H9 (cell line): ENCODE results near the gene IQCK. TPM values are rescaled to one million over a fixed set of nuclear protein-coding genes. Genes with fewer than 3 reads are reported as not detected.

ENCODE experiments used
- DNase-seq: peaks from one replicate; pipeline ENCODE4 v3.0.0-alpha.2; 2017
- H2AFZ ChIP-seq: one replicate; pipeline ENCODE4 v1.6.1; 2013; ENCODE audit warnings: mild to moderate bottlenecking, low read length, control low read depth, moderate library complexity
- H2AK5ac ChIP-seq: 2 replicates; pipeline ENCODE4 v1.6.1; 2013; ENCODE audit warnings: low read length, control low read depth, mixed read lengths; ENCODE audit not compliant: insufficient read length
- H2BK120ac ChIP-seq: one replicate; pipeline ENCODE4 v1.6.1; 2013; ENCODE audit warnings: low read depth, mild to moderate bottlenecking, low read length, control low read depth, inconsistent platforms; ENCODE audit not compliant: poor library complexity, severe bottlenecking
- H2BK12ac ChIP-seq: 2 replicates; pipeline ENCODE4 v1.6.1; 2013; ENCODE audit warnings: low read length, control low read depth, mixed read lengths, low read depth; ENCODE audit not compliant: insufficient read length
- H2BK15ac ChIP-seq: 2 replicates; pipeline ENCODE4 v1.6.1; 2013; ENCODE audit warnings: low read depth, low read length, control low read depth
- H2BK20ac ChIP-seq: one replicate; pipeline ENCODE4 v1.6.1; 2013; ENCODE audit warnings: low read depth, mild to moderate bottlenecking, low read length, control low read depth, inconsistent platforms; ENCODE audit not compliant: poor library complexity, severe bottlenecking
- H2BK5ac ChIP-seq: 2 replicates; pipeline ENCODE4 v1.6.1; 2013; ENCODE audit warnings: low read length, control low read depth, mixed read lengths; ENCODE audit not compliant: insufficient read length
- H3K14ac ChIP-seq: 2 replicates; pipeline ENCODE4 v1.6.1; 2013; ENCODE audit warnings: low read length, control low read depth; ENCODE audit not compliant: insufficient read depth
- H3K18ac ChIP-seq: 2 replicates; pipeline ENCODE4 v1.6.1; 2013; ENCODE audit warnings: low read depth, mild to moderate bottlenecking, mixed read lengths, low read length, control low read depth; ENCODE audit not compliant: insufficient read length
- H3K23ac ChIP-seq: 2 replicates; pipeline ENCODE4 v1.6.1; 2013; ENCODE audit warnings: low read length, control low read depth, mixed read lengths, low read depth; ENCODE audit not compliant: insufficient read length
- H3K23me2 ChIP-seq: 2 replicates; pipeline ENCODE4 v1.6.1; 2013; ENCODE audit warnings: low read depth, mild to moderate bottlenecking, mixed read lengths, low read length, control low read depth; ENCODE audit not compliant: insufficient read length, poor library complexity, severe bottlenecking
- H3K27ac ChIP-seq: 2 replicates; pipeline ENCODE4 v1.5.1; 2013; ENCODE audit warnings: low read length, control low read depth, mixed read lengths, low read depth; ENCODE audit not compliant: insufficient read length
- H3K27me3 ChIP-seq: 2 replicates; pipeline ENCODE4 v1.6.1; 2013; ENCODE audit warnings: low read length, control low read depth, inconsistent platforms; ENCODE audit not compliant: insufficient read depth
- H3K4ac ChIP-seq: 2 replicates; pipeline ENCODE4 v1.6.1; 2013; ENCODE audit warnings: low read depth, mild to moderate bottlenecking, control low read depth, inconsistent platforms, low read length, moderate library complexity
- H3K4me1 ChIP-seq: 2 replicates; pipeline ENCODE4 v1.6.1; 2013; ENCODE audit warnings: low read length, control low read depth, inconsistent platforms; ENCODE audit not compliant: insufficient read depth
- H3K4me2 ChIP-seq: 2 replicates; pipeline ENCODE4 v1.6.1; 2013; ENCODE audit warnings: low read length, control low read depth, mixed read lengths; ENCODE audit not compliant: insufficient read length, insufficient read depth
- H3K56ac ChIP-seq: 2 replicates; pipeline ENCODE4 v1.6.1; 2013; ENCODE audit warnings: low read depth, mild to moderate bottlenecking, mixed read lengths, low read length, control low read depth; ENCODE audit not compliant: insufficient read length
- H3K79me1 ChIP-seq: 2 replicates; pipeline ENCODE4 v1.6.1; 2013; ENCODE audit warnings: low read depth, mild to moderate bottlenecking, moderate library complexity, low read length, control low read depth, inconsistent platforms; ENCODE audit not compliant: insufficient read depth, poor library complexity, severe bottlenecking
- H3K79me2 ChIP-seq: 2 replicates; pipeline ENCODE4 v1.6.1; 2013; ENCODE audit warnings: low read length, control low read depth, inconsistent platforms; ENCODE audit not compliant: insufficient read depth
- H3K9ac ChIP-seq: 2 replicates; pipeline ENCODE4 v1.6.1; 2013; ENCODE audit warnings: low read length, control low read depth, mixed read lengths; ENCODE audit not compliant: insufficient read length; ENCODE audit errors: extremely low read depth
- H3K9me3 ChIP-seq: one replicate; pipeline ENCODE4 v1.6.1; 2013; ENCODE audit warnings: low read depth, low read length, inconsistent platforms; ENCODE audit not compliant: control insufficient read depth
- H3T11ph ChIP-seq: one replicate; pipeline ENCODE4 v1.6.1; 2013; ENCODE audit warnings: mild to moderate bottlenecking, low read length, control low read depth, inconsistent platforms
- H4K20me1 ChIP-seq: one replicate; pipeline ENCODE4 v1.6.1; 2013; ENCODE audit not compliant: control insufficient read depth, insufficient read length, insufficient read depth
- H4K5ac ChIP-seq: 2 replicates; pipeline ENCODE4 v1.6.1; 2013; ENCODE audit warnings: low read depth, mild to moderate bottlenecking, mixed read lengths, low read length, control low read depth; ENCODE audit not compliant: insufficient read length
- H4K8ac ChIP-seq: replicated peaks from 2 replicates; pipeline ENCODE4 v1.6.1; 2013; ENCODE audit warnings: low read length, control low read depth, mixed read lengths, low read depth; ENCODE audit not compliant: insufficient read length
- H4K91ac ChIP-seq: 2 replicates; pipeline ENCODE4 v1.6.1; 2013; ENCODE audit warnings: low read depth, mild to moderate bottlenecking, moderate library complexity, mixed read lengths, low read length, control low read depth; ENCODE audit not compliant: insufficient read length
- H3K27ac Mint-ChIP-seq, 3 experiments: 2 replicates in 2 of 3; 3 replicates in 1 of 3; pipeline ENCODE4 v1.8.0; 2020 to 2021; ENCODE audit warnings: mixed read lengths in 3 of 3, mild to moderate bottlenecking in 1 of 3, moderate library complexity in 1 of 3
- H3K27me3 Mint-ChIP-seq: 2 replicates; pipeline ENCODE4 v1.8.0; 2021; ENCODE audit warnings: low read depth, mild to moderate bottlenecking, moderate library complexity, mixed read lengths
- H3K36me3 Mint-ChIP-seq, 3 experiments: 2 replicates in 2 of 3; 3 replicates in 1 of 3; pipeline ENCODE4 v1.8.0; 2020 to 2021; ENCODE audit warnings: low read depth in 3 of 3, mixed read lengths in 3 of 3; ENCODE audit not compliant: insufficient read depth in 1 of 3
- H3K4me1 Mint-ChIP-seq, 2 experiments: 2 replicates each; pipeline ENCODE4 v1.8.0; 2020; ENCODE audit warnings: mixed read lengths in 2 of 2
- H3K4me3 Mint-ChIP-seq, 2 experiments: 2 replicates in 1 of 2; 3 replicates in 1 of 2; pipeline ENCODE4 v1.8.0; 2020 to 2021; ENCODE audit warnings: mild to moderate bottlenecking in 2 of 2, mixed read lengths in 2 of 2, moderate library complexity in 1 of 2
- H3K9me3 Mint-ChIP-seq, 2 experiments: 2 replicates in 1 of 2; 3 replicates in 1 of 2; pipeline ENCODE4 v1.8.0; 2020; ENCODE audit warnings: mild to moderate bottlenecking in 2 of 2, mixed read lengths in 2 of 2, moderate library complexity in 1 of 2
- WGBS: extraction: QIAGEN DNeasy Blood & Tissue Kit; methylation state at CpG from one replicate; pipeline ENCODE4 v1.1.7; 2013; ENCODE audit warnings: missing lambda C conversion rate, low lambda C conversion rate, mixed read lengths; ENCODE audit not compliant: insufficient read length; ENCODE audit errors: extremely low coverage; 5-methylcytosine and 5-hydroxymethylcytosine counted together
- total RNA-seq: library from RNA; stranded (reverse); gene quantifications from 2 replicates; pipeline ENCODE4 v1.2.1, GENCODE V29; 2021
- TF ChIP-seq, protein P1 (sequence below): fragments of 200-600 bp; sonication (generic); conservative IDR thresholded peaks from 3 replicates; pipeline ENCODE4 v1.8.0; 2021; ENCODE audit warnings: antibody characterized with exemption, mild to moderate bottlenecking

IQCK gene
- total RNA-seq, 1 experiment from 2014 or later: 9.0 TPM

DNA sequence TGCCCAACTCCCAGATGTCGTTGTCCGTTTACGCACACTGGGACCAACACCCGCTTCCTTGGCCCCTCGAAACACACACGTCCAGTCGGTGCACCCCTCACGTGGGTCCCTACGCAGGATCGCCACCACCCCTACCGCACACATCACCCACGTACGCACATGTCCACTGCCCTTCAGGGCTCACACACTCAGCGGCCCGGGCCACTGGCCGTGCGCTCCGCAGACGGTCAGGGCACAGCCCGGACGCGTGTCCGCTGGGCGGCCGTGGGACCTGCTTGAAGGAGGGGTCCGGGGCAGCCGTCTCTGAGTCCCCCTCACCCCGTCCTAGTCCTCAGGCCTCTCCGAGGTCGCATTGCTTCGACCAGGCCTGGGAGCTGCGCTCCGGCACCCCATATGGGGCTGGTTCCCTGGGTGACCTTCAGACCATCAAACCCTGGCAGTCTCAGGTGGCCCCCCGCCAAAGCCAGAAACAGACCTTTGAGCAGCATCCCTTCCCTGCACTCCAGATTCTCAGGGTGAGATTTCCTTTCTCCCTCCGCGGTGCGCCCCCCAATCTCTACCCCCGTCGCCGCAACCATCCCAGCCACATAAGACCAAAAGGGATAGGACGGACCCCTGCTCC lies 167.5 kb downstream of the IQCK start:
- Histone ChIP-seq H2AFZ (no peak overlapping the region), H3K79me1 (peaks cover 10% of the 10 kb centered on the region), H3K18ac (no peak overlapping the region), H4K5ac (no peak overlapping the region), H2BK5ac (no peak overlapping the region), H2BK120ac (no peak overlapping the region), H2BK15ac (no peak overlapping the region), H3K79me2 (peaks cover 6% of the 10 kb centered on the region; the same call in 1 of the 2 replicates), H3T11ph (no peak overlapping the region), H2BK12ac (no peak overlapping the region), H4K91ac (no peak overlapping the region), H3K14ac (no peak overlapping the region), H3K4ac (no peak overlapping the region), H4K20me1 (no peaks in the 10 kb centered on the region), H3K9ac (no peak overlapping the region), H3K9me3 (no peaks in the 10 kb centered on the region), H3K23me2 (peaks cover 20% of the 10 kb centered on the region), H2AK5ac (no peak overlapping the region), H3K27ac (no peak overlapping the region), H3K23ac (no peak overlapping the region), H3K4me1 (no peaks in the 10 kb centered on the region), H3K56ac (no peak overlapping the region), H2BK20ac (no peak overlapping the region), H3K4me2 (peak overlapping the region; percentile 90), H4K8ac (no peak overlapping the region), H3K27me3 (no peaks in the 10 kb centered on the region; the same call in 1 of the 2 replicates)
- Mint-ChIP-seq H3K4me1 (peaks cover 31 to 33% of the 10 kb centered on the region in 2 experiments), H3K9me3 (peaks cover 0 to 3% of the 10 kb centered on the region in 2 experiments; a peak in 1 of 5 replicates), H3K4me3 (peak overlapping the region; percentile 74 to 88), H3K36me3 (peaks cover 10 to 13% (median 13%) of the 10 kb centered on the region in 3 experiments), H3K27me3 (peaks cover 13% of the 10 kb centered on the region), H3K27ac (peak overlapping the region in 1 of 3 experiments; percentile 45; a peak in 2 of 7 replicates)
- WGBS: no CpG with 5 or more reads among the region's 41 CpGs
- TF ChIP-seq, protein P1, sequence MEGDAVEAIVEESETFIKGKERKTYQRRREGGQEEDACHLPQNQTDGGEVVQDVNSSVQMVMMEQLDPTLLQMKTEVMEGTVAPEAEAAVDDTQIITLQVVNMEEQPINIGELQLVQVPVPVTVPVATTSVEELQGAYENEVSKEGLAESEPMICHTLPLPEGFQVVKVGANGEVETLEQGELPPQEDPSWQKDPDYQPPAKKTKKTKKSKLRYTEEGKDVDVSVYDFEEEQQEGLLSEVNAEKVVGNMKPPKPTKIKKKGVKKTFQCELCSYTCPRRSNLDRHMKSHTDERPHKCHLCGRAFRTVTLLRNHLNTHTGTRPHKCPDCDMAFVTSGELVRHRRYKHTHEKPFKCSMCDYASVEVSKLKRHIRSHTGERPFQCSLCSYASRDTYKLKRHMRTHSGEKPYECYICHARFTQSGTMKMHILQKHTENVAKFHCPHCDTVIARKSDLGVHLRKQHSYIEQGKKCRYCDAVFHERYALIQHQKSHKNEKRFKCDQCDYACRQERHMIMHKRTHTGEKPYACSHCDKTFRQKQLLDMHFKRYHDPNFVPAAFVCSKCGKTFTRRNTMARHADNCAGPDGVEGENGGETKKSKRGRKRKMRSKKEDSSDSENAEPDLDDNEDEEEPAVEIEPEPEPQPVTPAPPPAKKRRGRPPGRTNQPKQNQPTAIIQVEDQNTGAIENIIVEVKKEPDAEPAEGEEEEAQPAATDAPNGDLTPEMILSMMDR: no peak
- DNase-seq: peak; percentile 37
